Mesenchymal stem cell (in vitro differentiated cells and primary cell): ENCODE measurements around the gene ACKR2.

Experiments used
- DNase-seq: peaks from one replicate; pipeline ENCODE4 v3.0.0-alpha.2; 2013
- H2AFZ ChIP-seq: one replicate; pipeline ENCODE4 v1.6.1; 2013; ENCODE audit warnings: low read depth, mild to moderate bottlenecking, control low read depth, inconsistent platforms, low read length, moderate library complexity
- H2AK5ac ChIP-seq: 2 replicates; pipeline ENCODE4 v1.6.1; 2013; ENCODE audit warnings: low read length, moderate library complexity, mild to moderate bottlenecking, inconsistent platforms; ENCODE audit not compliant: severe bottlenecking
- H2BK120ac ChIP-seq: one replicate; pipeline ENCODE4 v1.6.1; 2013; ENCODE audit warnings: low read depth, mild to moderate bottlenecking, inconsistent platforms, low read length, moderate library complexity
- H2BK12ac ChIP-seq, 2 experiments: one replicate each; pipeline ENCODE4 v1.6.1; 2013; ENCODE audit warnings: inconsistent platforms in 2 of 2, low read length in 2 of 2, mild to moderate bottlenecking in 2 of 2, moderate library complexity in 2 of 2, control low read depth in 1 of 2
- H2BK15ac ChIP-seq: one replicate; pipeline ENCODE4 v1.6.1; 2013; ENCODE audit warnings: mild to moderate bottlenecking, low read depth, inconsistent platforms; ENCODE audit not compliant: poor library complexity, severe bottlenecking
- H2BK5ac ChIP-seq: 2 replicates; pipeline ENCODE4 v1.6.1; 2013; ENCODE audit warnings: low read depth, mild to moderate bottlenecking, low read length, control low read depth, inconsistent platforms; ENCODE audit not compliant: poor library complexity, severe bottlenecking
- H3K14ac ChIP-seq, 2 experiments: one replicate each; pipeline ENCODE4 v1.6.1; 2013; ENCODE audit warnings: inconsistent platforms in 2 of 2, low read length in 2 of 2, control low read depth in 1 of 2, mild to moderate bottlenecking in 1 of 2, moderate library complexity in 1 of 2
- H3K18ac ChIP-seq, 2 experiments: one replicate each; pipeline ENCODE4 v1.6.1; 2013; ENCODE audit warnings: inconsistent platforms in 2 of 2, low read length in 2 of 2, control low read depth in 1 of 2, low read depth in 1 of 2, mild to moderate bottlenecking in 1 of 2
- H3K23ac ChIP-seq, 2 experiments: one replicate each; pipeline ENCODE4 v1.6.1; 2013; ENCODE audit warnings: inconsistent platforms in 2 of 2, low read length in 2 of 2, mild to moderate bottlenecking in 2 of 2, moderate library complexity in 2 of 2, control low read depth in 1 of 2
- H3K27ac ChIP-seq: 2 replicates; pipeline ENCODE4 v1.5.1; 2013; ENCODE audit warnings: mild to moderate bottlenecking, moderate library complexity, low read length, control low read depth, inconsistent platforms; ENCODE audit not compliant: poor library complexity, severe bottlenecking
- H3K27me3 ChIP-seq, 2 experiments: 2 replicates each; pipeline versions ENCODE4 v1.6.1 to v1.7.0; 2013; ENCODE audit warnings: low read length in 2 of 2, mild to moderate bottlenecking in 2 of 2, moderate library complexity in 2 of 2, control low read depth in 1 of 2, inconsistent platforms in 1 of 2; ENCODE audit not compliant: control insufficient read depth in 1 of 2, insufficient read depth in 1 of 2
- H3K36me3 ChIP-seq, 2 experiments: 2 replicates each; pipeline versions ENCODE4 v1.6.1 to v1.7.0; 2013; ENCODE audit warnings: low read length in 2 of 2, control low read depth in 1 of 2, inconsistent platforms in 1 of 2, low read depth in 1 of 2, mild to moderate bottlenecking in 1 of 2; ENCODE audit not compliant: insufficient read depth in 2 of 2, control insufficient read depth in 1 of 2
- H3K4ac ChIP-seq, 2 experiments: one replicate each; pipeline ENCODE4 v1.6.1; 2013; ENCODE audit warnings: inconsistent platforms in 2 of 2, low read length in 2 of 2, mild to moderate bottlenecking in 2 of 2, moderate library complexity in 2 of 2, control low read depth in 1 of 2, low read depth in 1 of 2
- H3K4me1 ChIP-seq: 2 replicates; pipeline ENCODE4 v1.6.1; 2013; ENCODE audit warnings: low read depth, low read length, control low read depth; ENCODE audit not compliant: control insufficient read depth, insufficient read depth
- H3K4me2 ChIP-seq: 2 replicates; pipeline ENCODE4 v1.6.1; 2013; ENCODE audit warnings: low read length, mild to moderate bottlenecking, inconsistent platforms; ENCODE audit not compliant: poor library complexity, severe bottlenecking
- H3K4me3 ChIP-seq, 2 experiments: 2 replicates each; pipeline versions ENCODE4 v1.5.1 to v1.7.0; 2013; ENCODE audit warnings: low read length in 2 of 2, mild to moderate bottlenecking in 2 of 2, control low read depth in 1 of 2, low read depth in 1 of 2; ENCODE audit not compliant: insufficient read depth in 1 of 2
- H3K79me1 ChIP-seq: replicated peaks from 2 replicates; pipeline ENCODE4 v1.6.1; 2013; ENCODE audit warnings: mild to moderate bottlenecking, control low read depth, low read length, inconsistent platforms; ENCODE audit not compliant: poor library complexity, severe bottlenecking
- H3K9ac ChIP-seq: 2 replicates; pipeline ENCODE4 v1.7.0; 2013; ENCODE audit warnings: mild to moderate bottlenecking, low read length, moderate library complexity
- H3K9me3 ChIP-seq: 2 replicates; pipeline ENCODE4 v1.7.0; 2013; ENCODE audit warnings: mild to moderate bottlenecking, low read length; ENCODE audit not compliant: control insufficient read depth
- H4K8ac ChIP-seq: one replicate; pipeline ENCODE4 v1.6.1; 2013; ENCODE audit warnings: inconsistent platforms, mild to moderate bottlenecking, low read length, moderate library complexity
- H4K91ac ChIP-seq: one replicate; pipeline ENCODE4 v1.6.1; 2013; ENCODE audit warnings: mild to moderate bottlenecking, low read length, inconsistent platforms
- WGBS: methylation state at CpG from one replicate; pipeline ENCODE4 v1.1.7; 2013; ENCODE audit warnings: mixed read lengths; 5-methylcytosine and 5-hydroxymethylcytosine counted together

ACKR2 gene

GRCh38 chr3:42836150-42837123, 27.2 kb downstream of the ACKR2 start:
- Histone ChIP-seq H3K9me3 (no peaks in the 10 kb centered on the region), H3K4me3 (no peak overlapping the region), H3K27me3 (peaks cover 0 to 16% of the 10 kb centered on the region in 2 experiments), H2AFZ (no peak overlapping the region), H3K14ac (no peak overlapping the region), H2BK15ac (no peak overlapping the region), H2AK5ac (no peak overlapping the region), H3K4ac (peak overlapping the region in 1 of 2 experiments; percentile 30), H3K4me2 (no peak overlapping the region), H3K36me3 (no peaks in the 10 kb centered on the region), H2BK12ac (no peak overlapping the region), H2BK120ac (no peak overlapping the region), H3K27ac (no peak overlapping the region), H3K23ac (no peak overlapping the region), H4K8ac (no peak overlapping the region), H2BK5ac (no peak overlapping the region), H3K9ac (no peak overlapping the region), H3K18ac (no peak overlapping the region), H3K4me1 (no peaks in the 10 kb centered on the region), H4K91ac (no peak overlapping the region), H3K79me1 (no peaks in the 10 kb centered on the region)
- WGBS: 90% methylated on average over 5 of the region's 5 CpGs
- no peak for DNase-seq

- no peak for DNase-seq
- Histone ChIP-seq H3K79me1 (no peaks in the 10 kb centered on the region), H3K4me2 (no peak overlapping the region), H2BK5ac (no peak overlapping the region), H3K27me3 (peaks cover 0 to 17% of the 10 kb centered on the region in 2 experiments), H3K4me3 (no peak overlapping the region), H3K9ac (no peak overlapping the region), H2AFZ (no peak overlapping the region), H2BK120ac (no peak overlapping the region), H3K36me3 (no peaks in the 10 kb centered on the region), H4K91ac (no peak overlapping the region), H3K4ac (no peak overlapping the region), H2AK5ac (no peak overlapping the region), H4K8ac (no peak overlapping the region), H3K14ac (no peak overlapping the region), H3K23ac (no peak overlapping the region), H3K27ac (no peak overlapping the region), H2BK15ac (no peak overlapping the region), H3K18ac (no peak overlapping the region), H3K9me3 (no peaks in the 10 kb centered on the region), H3K4me1 (no peaks in the 10 kb centered on the region), H2BK12ac (no peak overlapping the region)
- WGBS: 53% methylated on average over 2 of the region's 4 CpGs
Observed at GRCh38 chr3:42838571-42838970, 29.3 kb downstream of the ACKR2 start.

- no peak overlapping the region for H2BK12ac ChIP-seq
- peak overlapping the region; percentile 57 for H3K9ac ChIP-seq
- H3K27ac ChIP-seq: no peak overlapping the region
- no peak overlapping the region for H2AK5ac ChIP-seq
- no peaks in the 10 kb centered on the region for H3K9me3 ChIP-seq
- no peak overlapping the region for H3K18ac ChIP-seq
- H3K23ac ChIP-seq: no peak overlapping the region
- no peak overlapping the region for H3K14ac ChIP-seq
- H3K4me2 ChIP-seq: no peak overlapping the region
- H4K91ac ChIP-seq: no peak overlapping the region
- no peaks in the 10 kb centered on the region for H3K79me1 ChIP-seq
- no peak overlapping the region for H2BK5ac ChIP-seq
- WGBS: 46% methylated on average over 7 of the region's 7 CpGs
- peak overlapping the region in 1 of 2 experiments; percentile 12 for H3K4me3 ChIP-seq
- H2BK120ac ChIP-seq: no peak overlapping the region
- H2BK15ac ChIP-seq: no peak overlapping the region
- no peak overlapping the region for H4K8ac ChIP-seq
- peaks cover 4% of the 10 kb centered on the region for H3K4me1 ChIP-seq
- H3K4ac ChIP-seq: no peak overlapping the region
- no peak overlapping the region for H2AFZ ChIP-seq
- H3K27me3 ChIP-seq: peaks cover 0 to 19% of the 10 kb centered on the region in 2 experiments
- peak; percentile 72 for DNase-seq
- no peaks in the 10 kb centered on the region for H3K36me3 ChIP-seq
Observed at GRCh38 chr3:42839616-42840015, 30.4 kb downstream of the ACKR2 start.

- no peak overlapping the region for H3K4ac ChIP-seq
- no peak overlapping the region for H3K18ac ChIP-seq
- no peak overlapping the region for H4K8ac ChIP-seq
- H3K9me3 ChIP-seq: no peaks in the 10 kb centered on the region
- H3K14ac ChIP-seq: no peak overlapping the region
- H3K4me2 ChIP-seq: no peak overlapping the region
- no peak for DNase-seq
- H3K4me3 ChIP-seq: no peak overlapping the region
- no peak overlapping the region for H2BK5ac ChIP-seq
- H3K4me1 ChIP-seq: peaks cover 6% of the 10 kb centered on the region
- no peak overlapping the region for H2BK15ac ChIP-seq
- H2AK5ac ChIP-seq: no peak overlapping the region
- H3K79me1 ChIP-seq: no peaks in the 10 kb centered on the region
- H4K91ac ChIP-seq: no peak overlapping the region
- 73% methylated on average over 1 of the region's 1 CpG for WGBS
- H3K27ac ChIP-seq: no peak overlapping the region
- no peak overlapping the region for H3K23ac ChIP-seq
- no peak overlapping the region for H2BK12ac ChIP-seq
- H2BK120ac ChIP-seq: no peak overlapping the region
- no peak overlapping the region for H2AFZ ChIP-seq
- H3K27me3 ChIP-seq: peaks cover 0 to 9% of the 10 kb centered on the region in 2 experiments
- no peaks in the 10 kb centered on the region for H3K36me3 ChIP-seq
- H3K9ac ChIP-seq: no peak overlapping the region
Observed at GRCh38 chr3:42841332-42841731, 32.1 kb downstream of the ACKR2 start.
